Esophagus muscularis mucosa (tissue), 3 donors: ENCODE results near the gene MED29.

Source experiments
- POLR2AphosphoS5 ChIP-seq, 2 donors: sonication (generic); formaldehyde crosslinking; IDR thresholded peaks; one replicate each; pipeline ENCODE4 v1.6.1; 2017; ENCODE audit warnings: antibody characterized with exemption in 2 of 2
- TF ChIP-seq, protein P1 (sequence below), 3 experiments: fragments of 200-600 bp in 2 of 3; fragments of 450-650 bp in 1 of 3; sonication (generic) in 2 of 3; IDR thresholded peaks; one replicate each; pipeline ENCODE4 v1.5.1; 2017 to 2019; ENCODE audit warnings: antibody characterized with exemption in 3 of 3, mild to moderate bottlenecking in 2 of 3, moderate library complexity in 1 of 3

DNA sequence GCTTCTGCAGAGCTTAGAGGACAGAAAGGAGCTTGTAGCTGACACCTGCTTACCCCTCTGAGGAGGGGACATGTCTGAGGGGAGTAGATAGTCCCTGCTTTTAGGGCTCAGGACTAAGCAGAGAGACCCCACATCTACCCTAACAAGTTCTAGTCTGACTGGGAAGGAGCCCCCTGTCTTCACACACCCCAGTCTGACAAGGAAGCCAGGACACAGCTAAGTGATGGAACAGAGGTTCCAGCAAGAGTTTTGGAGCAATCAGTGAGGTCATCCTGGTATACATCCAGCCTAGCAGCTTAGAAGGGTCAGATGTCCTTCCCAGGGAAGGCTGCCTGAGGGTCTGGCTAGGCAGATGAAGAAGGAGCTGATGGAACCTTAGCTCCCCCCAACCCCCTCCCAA, 15.2 kb upstream of the MED29 start:
- TF ChIP-seq, protein P1, sequence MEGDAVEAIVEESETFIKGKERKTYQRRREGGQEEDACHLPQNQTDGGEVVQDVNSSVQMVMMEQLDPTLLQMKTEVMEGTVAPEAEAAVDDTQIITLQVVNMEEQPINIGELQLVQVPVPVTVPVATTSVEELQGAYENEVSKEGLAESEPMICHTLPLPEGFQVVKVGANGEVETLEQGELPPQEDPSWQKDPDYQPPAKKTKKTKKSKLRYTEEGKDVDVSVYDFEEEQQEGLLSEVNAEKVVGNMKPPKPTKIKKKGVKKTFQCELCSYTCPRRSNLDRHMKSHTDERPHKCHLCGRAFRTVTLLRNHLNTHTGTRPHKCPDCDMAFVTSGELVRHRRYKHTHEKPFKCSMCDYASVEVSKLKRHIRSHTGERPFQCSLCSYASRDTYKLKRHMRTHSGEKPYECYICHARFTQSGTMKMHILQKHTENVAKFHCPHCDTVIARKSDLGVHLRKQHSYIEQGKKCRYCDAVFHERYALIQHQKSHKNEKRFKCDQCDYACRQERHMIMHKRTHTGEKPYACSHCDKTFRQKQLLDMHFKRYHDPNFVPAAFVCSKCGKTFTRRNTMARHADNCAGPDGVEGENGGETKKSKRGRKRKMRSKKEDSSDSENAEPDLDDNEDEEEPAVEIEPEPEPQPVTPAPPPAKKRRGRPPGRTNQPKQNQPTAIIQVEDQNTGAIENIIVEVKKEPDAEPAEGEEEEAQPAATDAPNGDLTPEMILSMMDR (IDR thresholded peaks at IDR 0.05): no peak
- TF ChIP-seq POLR2AphosphoS5 (IDR thresholded peaks at IDR 0.05): no peak
